CD14-positive monocyte (primary cell): ENCODE measurements around the gene PRCD. TPM values are rescaled to one million over a fixed set of nuclear protein-coding genes. Genes with fewer than 3 reads are reported as not detected.

Experiments used
- DNase-seq, 3 donors: peaks; one replicate each; pipeline ENCODE4 v3.0.0-alpha.2; 2011 to 2022
- H2AFZ ChIP-seq: 2 replicates; pipeline ENCODE4 v1.6.0; 2012; ENCODE audit warnings: mild to moderate bottlenecking, low read depth, low read length, inconsistent platforms; ENCODE audit not compliant: insufficient read depth, poor library complexity, severe bottlenecking
- H3K27ac ChIP-seq, 2 donors: 1 replicate in 1 of 2; 2 replicates in 1 of 2; pipeline ENCODE4 v1.5.1; 2012 to 2013; ENCODE audit warnings: low read length in 2 of 2, control low read depth in 1 of 2, inconsistent platforms in 1 of 2, low read depth in 1 of 2, mild to moderate bottlenecking in 1 of 2
- H3K27me3 ChIP-seq, 2 donors: one replicate each; pipeline versions ENCODE4 v1.6.0 to v1.6.1; 2011 to 2013; ENCODE audit warnings: low read length in 2 of 2; ENCODE audit not compliant: control insufficient read depth in 2 of 2, insufficient read depth in 2 of 2
- H3K36me3 ChIP-seq, 2 donors: replicated peaks in 1 of 2; 1 replicate in 1 of 2; 2 replicates in 1 of 2; pipeline versions ENCODE4 v1.5.1 to v1.6.1; 2012 to 2013; ENCODE audit warnings: low read length in 2 of 2, control low read depth in 1 of 2, inconsistent platforms in 1 of 2, mild to moderate bottlenecking in 1 of 2; ENCODE audit not compliant: insufficient read depth in 2 of 2, control insufficient read depth in 1 of 2
- H3K4me1 ChIP-seq, 2 donors: 1 replicate in 1 of 2; 2 replicates in 1 of 2; pipeline versions ENCODE4 v1.5.1 to v1.6.1; 2012 to 2013; ENCODE audit warnings: low read length in 2 of 2, control low read depth in 1 of 2, inconsistent platforms in 1 of 2, mild to moderate bottlenecking in 1 of 2, moderate library complexity in 1 of 2; ENCODE audit not compliant: insufficient read depth in 2 of 2, control insufficient read depth in 1 of 2
- H3K4me2 ChIP-seq: replicated peaks from 2 replicates; pipeline ENCODE3; 2012; ENCODE audit warnings: low read length, moderate library complexity, mild to moderate bottlenecking; ENCODE audit not compliant: poor library complexity, severe bottlenecking; ENCODE audit errors: extremely low read depth
- H3K4me3 ChIP-seq, 3 experiments: fragments of 200-600 bp in 1 of 3; sonication (generic) in 1 of 3; replicated peaks in 1 of 3; 1 replicate in 2 of 3; 2 replicates in 1 of 3; pipeline ENCODE4 v1.5.1; 2011 to 2013; ENCODE audit warnings: low read length in 3 of 3, mild to moderate bottlenecking in 3 of 3, control low read depth in 2 of 3, low read depth in 2 of 3, inconsistent platforms in 1 of 3, moderate library complexity in 1 of 3
- H3K79me2 ChIP-seq: 2 replicates; pipeline ENCODE4 v1.6.0; 2012; ENCODE audit warnings: mild to moderate bottlenecking, control low read depth, inconsistent platforms, low read length, moderate library complexity; ENCODE audit not compliant: insufficient read depth
- H3K9ac ChIP-seq: 2 replicates; pipeline ENCODE4 v1.6.0; 2017; ENCODE audit warnings: low read length, mild to moderate bottlenecking; ENCODE audit not compliant: insufficient read depth, poor library complexity, severe bottlenecking
- H3K9me3 ChIP-seq, 2 donors: replicated peaks in 1 of 2; 1 replicate in 1 of 2; 2 replicates in 1 of 2; pipeline versions ENCODE4 v1.5.1 to v1.6.1; 2012 to 2013; ENCODE audit warnings: low read length in 2 of 2, control low read depth in 1 of 2; ENCODE audit not compliant: control insufficient read depth in 1 of 2, insufficient read depth in 1 of 2
- H4K20me1 ChIP-seq: 2 replicates; pipeline ENCODE4 v1.6.0; 2012; ENCODE audit warnings: mild to moderate bottlenecking, low read length, control low read depth, moderate library complexity; ENCODE audit not compliant: insufficient read depth
- H3K27ac Mint-ChIP-seq, 7 donors: one replicate each; pipeline ENCODE4 v1.8.0; 2020; ENCODE audit warnings: mild to moderate bottlenecking in 7 of 7, mixed read lengths in 7 of 7, moderate library complexity in 6 of 7, inconsistent platforms in 2 of 7
- H3K27me3 Mint-ChIP-seq, 3 donors: one replicate each; pipeline ENCODE4 v1.8.0; 2021 to 2022; ENCODE audit warnings: low read depth in 3 of 3, mild to moderate bottlenecking in 3 of 3, mixed read lengths in 3 of 3, moderate library complexity in 3 of 3, inconsistent platforms in 1 of 3
- H3K36me3 Mint-ChIP-seq, 2 donors: one replicate each; pipeline ENCODE4 v1.8.0; 2020; ENCODE audit warnings: mixed read lengths in 2 of 2, inconsistent platforms in 1 of 2, mild to moderate bottlenecking in 1 of 2
- H3K4me1 Mint-ChIP-seq: one replicate; pipeline ENCODE4 v1.8.0; 2020; ENCODE audit warnings: mild to moderate bottlenecking, mixed read lengths
- H3K4me3 Mint-ChIP-seq, 2 donors: one replicate each; pipeline ENCODE4 v1.8.0; 2020; ENCODE audit warnings: mild to moderate bottlenecking in 2 of 2, mixed read lengths in 2 of 2, moderate library complexity in 1 of 2
- H3K9me3 Mint-ChIP-seq, 7 donors: one replicate each; pipeline ENCODE4 v1.8.0; 2020 to 2022; ENCODE audit warnings: mixed read lengths in 7 of 7, mild to moderate bottlenecking in 6 of 7, moderate library complexity in 6 of 7, inconsistent platforms in 2 of 7
- WGBS: methylation state at CpG from one replicate; pipeline ENCODE4 v1.1.5; 2013; ENCODE audit warnings: missing lambda C conversion rate; ENCODE audit not compliant: insufficient coverage; 5-methylcytosine and 5-hydroxymethylcytosine counted together
- intact Hi-C, 2 donors: fragments of 100-400 bp; cut with micrococcal nuclease; formaldehyde crosslinking; loops; one replicate each; pipeline versions ENCODE4 v1.15.0 to v1.15.1; 2023
- polyA plus RNA-seq, 3 donors: library from polyadenylated mRNA; depleted of rRNA in 1 of 3; unstranded in 2 of 3; stranded (reverse) in 1 of 3; fragments of 300-500 nt in 2 of 3; fragments of >200 nt in 1 of 3; fragmentation: Illumina TruSeq in 2 of 3; gene quantifications; 1 replicate in 2 of 3; 2 replicates in 1 of 3; pipeline ENCODE4 v1.2.3, GENCODE V29; 2012 to 2021
- TF ChIP-seq, protein P1 (sequence below): fragments of 200-600 bp; IDR thresholded peaks from one replicate; pipeline ENCODE4 v1.8.0; 2022; ENCODE audit warnings: antibody characterized with exemption, mild to moderate bottlenecking

PRCD gene
- polyA plus RNA-seq, 3 donors: not detected

- Histone ChIP-seq H4K20me1 (peaks cover 55% of the 10 kb centered on the region), H3K9me3 (no peaks in the 10 kb centered on the region), H2AFZ (no peak overlapping the region), H3K4me3 (peak overlapping the region in 1 of 3 experiments; percentile 21), H3K79me2 (peaks cover 52% of the 10 kb centered on the region), H3K27ac (no peak overlapping the region), H3K4me1 (peaks cover 44 to 68% of the 10 kb centered on the region in 2 donors), H3K9ac (no peak overlapping the region), H3K27me3 (no peaks in the 10 kb centered on the region), H3K4me2 (peak overlapping the region; percentile 34), H3K36me3 (peaks cover 33 to 42% of the 10 kb centered on the region in 2 donors)
- peak overlapping the region in 3 of 7 donors; percentile 10 to 61 (median 32) for H3K27ac Mint-ChIP-seq
- no peaks in the 10 kb centered on the region for H3K9me3 Mint-ChIP-seq
- DNase-seq: no peak
- WGBS: 76% methylated on average over 4 of the region's 7 CpGs
- H3K27me3 Mint-ChIP-seq: peaks cover 0 to 3% (median 0%) of the 10 kb centered on the region in 3 donors
- intact Hi-C loops: no loop called here
- H3K4me3 Mint-ChIP-seq: peak overlapping the region in 1 of 2 donors; percentile 4
- H3K4me1 Mint-ChIP-seq: peaks cover 63% of the 10 kb centered on the region
- TF ChIP-seq, protein P1, sequence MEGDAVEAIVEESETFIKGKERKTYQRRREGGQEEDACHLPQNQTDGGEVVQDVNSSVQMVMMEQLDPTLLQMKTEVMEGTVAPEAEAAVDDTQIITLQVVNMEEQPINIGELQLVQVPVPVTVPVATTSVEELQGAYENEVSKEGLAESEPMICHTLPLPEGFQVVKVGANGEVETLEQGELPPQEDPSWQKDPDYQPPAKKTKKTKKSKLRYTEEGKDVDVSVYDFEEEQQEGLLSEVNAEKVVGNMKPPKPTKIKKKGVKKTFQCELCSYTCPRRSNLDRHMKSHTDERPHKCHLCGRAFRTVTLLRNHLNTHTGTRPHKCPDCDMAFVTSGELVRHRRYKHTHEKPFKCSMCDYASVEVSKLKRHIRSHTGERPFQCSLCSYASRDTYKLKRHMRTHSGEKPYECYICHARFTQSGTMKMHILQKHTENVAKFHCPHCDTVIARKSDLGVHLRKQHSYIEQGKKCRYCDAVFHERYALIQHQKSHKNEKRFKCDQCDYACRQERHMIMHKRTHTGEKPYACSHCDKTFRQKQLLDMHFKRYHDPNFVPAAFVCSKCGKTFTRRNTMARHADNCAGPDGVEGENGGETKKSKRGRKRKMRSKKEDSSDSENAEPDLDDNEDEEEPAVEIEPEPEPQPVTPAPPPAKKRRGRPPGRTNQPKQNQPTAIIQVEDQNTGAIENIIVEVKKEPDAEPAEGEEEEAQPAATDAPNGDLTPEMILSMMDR: no peak
- peaks cover 43 to 59% of the 10 kb centered on the region in 2 donors for H3K36me3 Mint-ChIP-seq
Measured at GRCh38 chr17:76561332-76561731, 21.5 kb downstream of the PRCD start.

- peaks cover 0 to 3% (median 0%) of the 10 kb centered on the region in 3 donors for H3K27me3 Mint-ChIP-seq
- Histone ChIP-seq H3K27ac (no peak overlapping the region), H3K9ac (no peak overlapping the region), H3K36me3 (peaks cover 33 to 45% of the 10 kb centered on the region in 2 donors), H3K27me3 (no peaks in the 10 kb centered on the region), H3K4me2 (peak overlapping the region; percentile 34), H3K9me3 (no peaks in the 10 kb centered on the region), H3K79me2 (peaks cover 47% of the 10 kb centered on the region), H3K4me3 (peak overlapping the region in 1 of 3 experiments; percentile 21), H4K20me1 (peaks cover 60% of the 10 kb centered on the region), H2AFZ (no peak overlapping the region), H3K4me1 (peaks cover 39 to 68% of the 10 kb centered on the region in 2 donors)
- intact Hi-C loops: no loop called here
- H3K9me3 Mint-ChIP-seq: no peaks in the 10 kb centered on the region
- TF ChIP-seq, protein P1: no peak
- peaks cover 59% of the 10 kb centered on the region for H3K4me1 Mint-ChIP-seq
- H3K4me3 Mint-ChIP-seq: peak overlapping the region in 1 of 2 donors; percentile 4
- H3K27ac Mint-ChIP-seq: peak overlapping the region in 3 of 7 donors; percentile 10 to 32 (median 25)
- peaks cover 46 to 60% of the 10 kb centered on the region in 2 donors for H3K36me3 Mint-ChIP-seq
- DNase-seq: no peak
- 92% methylated on average over 5 of the region's 5 CpGs for WGBS
Measured at GRCh38 chr17:76561799-76562268, 22.0 kb downstream of the PRCD start.
